Spleen (tissue), 11 donors: Measurements from ENCODE around the gene VTI1A. TPM values are rescaled to one million over a fixed set of nuclear protein-coding genes. Genes with fewer than 3 reads are reported as not detected.

Experiments
- DNase-seq: peaks from one replicate; pipeline ENCODE4 v3.0.0-alpha.2; 2020
- H3K27ac ChIP-seq, 8 donors: fragments of 200-600 bp; sonication (generic) in 7 of 8; 1 replicate in 4 of 8; 2 replicates in 4 of 8; pipeline versions ENCODE4 v1.5.0 to v1.8.0; 2016 to 2021; ENCODE audit warnings: inconsistent platforms in 4 of 8, mild to moderate bottlenecking in 4 of 8, moderate library complexity in 1 of 8
- H3K27me3 ChIP-seq, 7 donors: fragments of 200-600 bp; sonication (generic) in 6 of 7; replicated peaks in 1 of 7; 1 replicate in 4 of 7; 2 replicates in 3 of 7; pipeline versions ENCODE4 v1.5.0 to v1.8.0; 2016 to 2021; ENCODE audit warnings: inconsistent platforms in 3 of 7, mild to moderate bottlenecking in 1 of 7
- H3K36me3 ChIP-seq, 6 donors: fragments of 200-600 bp; sonication (generic) in 5 of 6; 1 replicate in 4 of 6; 2 replicates in 2 of 6; pipeline versions ENCODE4 v1.5.0 to v1.8.0; 2016 to 2021; ENCODE audit warnings: inconsistent platforms in 2 of 6
- H3K4me1 ChIP-seq, 6 donors: fragments of 200-600 bp; sonication (generic) in 5 of 6; 1 replicate in 3 of 6; 2 replicates in 3 of 6; pipeline versions ENCODE4 v1.5.0 to v1.8.0; 2016 to 2021; ENCODE audit warnings: inconsistent platforms in 3 of 6
- H3K4me3 ChIP-seq, 8 donors: fragments of 200-600 bp; sonication (generic) in 7 of 8; 1 replicate in 4 of 8; 2 replicates in 4 of 8; pipeline versions ENCODE4 v1.5.0 to v1.8.0; 2016 to 2021; ENCODE audit warnings: inconsistent platforms in 4 of 8, mild to moderate bottlenecking in 4 of 8, moderate library complexity in 2 of 8
- H3K9me3 ChIP-seq, 8 donors: fragments of 200-600 bp; sonication (generic) in 7 of 8; 1 replicate in 4 of 8; 2 replicates in 4 of 8; pipeline versions ENCODE4 v1.5.0 to v1.8.0; 2016 to 2021; ENCODE audit warnings: inconsistent platforms in 4 of 8
- CTCF ChIP-seq, 11 experiments: fragments of 200-600 bp in 7 of 11; fragments of 450-650 bp in 4 of 11; sonication (generic) in 4 of 11; IDR thresholded peaks in 8 of 11; conservative IDR thresholded peaks in 3 of 11; 1 replicate in 7 of 11; 2 replicates in 4 of 11; pipeline versions ENCODE4 v1.4.0 to v1.8.0; 2016 to 2021; ENCODE audit warnings: antibody characterized with exemption in 11 of 11, inconsistent platforms in 4 of 11, mild to moderate bottlenecking in 1 of 11
- POLR2A ChIP-seq, 3 donors: fragments of 450-650 bp; IDR thresholded peaks; one replicate each; pipeline ENCODE4 v1.5.1; 2017; ENCODE audit warnings: antibody characterized with exemption in 3 of 3, mild to moderate bottlenecking in 1 of 3
- POLR2AphosphoS5 ChIP-seq, 3 donors: sonication (generic); formaldehyde crosslinking; IDR thresholded peaks; one replicate each; pipeline ENCODE4 v1.5.1; 2017; ENCODE audit warnings: antibody characterized with exemption in 3 of 3
- WGBS, 5 donors: extraction: QIAGEN DNeasy Blood & Tissue Kit in 3 of 5; methylation state at CpG; one replicate each; pipeline versions ENCODE4 v1.1.5 to v1.1.7; 2013 to 2018; 5-methylcytosine and 5-hydroxymethylcytosine counted together
- intact Hi-C: fragments of 100-400 bp; cut with DNase I; formaldehyde crosslinking; loops from one replicate; pipeline ENCODE4 v1.15.0; 2023; ENCODE audit warnings: low total_unique reads
- polyA plus RNA-seq, 3 donors: library from polyadenylated mRNA; stranded (reverse); fragments of 200-250 nt; gene quantifications; one replicate each; pipeline ENCODE4 v1.2.1, GENCODE V29; 2013
- total RNA-seq, 7 donors: library from RNA; depleted of rRNA in 3 of 7; stranded (reverse); fragments of >200 nt in 3 of 7; fragmentation: NEBNext Ultra II Directional in 4 of 7; extraction: Animal tissue kit (Norgen Biotek cat#: 25700) in 4 of 7; gene quantifications; one replicate each; pipeline versions ENCODE4 v1.1.0 to v1.2.1, GENCODE V29; 2016 to 2021
- donor health status: healthy with polysubstance abuse.
- donor health status: DM: no; HTN: no; CAD: no; lungs with moderate emphysema.
- donor health status: DM: no; HTN: no; CAD: no.
- donor health status: Bipolar disorder and iron deficiency.
- donor health status: healthy.
- donor health status: DM: no; HTN: no; CAD: no.
- donor health status: DM: yes; HTN: yes; CAD: no.

VTI1A gene
- total and polyA plus RNA-seq, 10 donors, result 7.8 to 129 (median 56.2) TPM

- no peak for DNase-seq
- no peak overlapping the region for H3K27ac ChIP-seq
- intact Hi-C loops, result no loop called here
- no peak for TF ChIP-seq CTCF (IDR thresholded peaks at IDR 0.05 in 8 of 11, conservative IDR thresholded peaks at IDR 0.05 in 3 of 11)
- no peak for TF ChIP-seq POLR2AphosphoS5 (IDR thresholded peaks at IDR 0.05)
- TF ChIP-seq POLR2A (IDR thresholded peaks at IDR 0.05), result no peak
- 98 to 99% (median 98%) methylated on average over 5 of the region's 5 CpGs for WGBS, 5 donors
- H3K4me1 ChIP-seq, result no peaks in the 10 kb centered on the region
- no peaks in the 10 kb centered on the region for H3K9me3 ChIP-seq
- no peaks in the 10 kb centered on the region for H3K27me3 ChIP-seq
- no peak overlapping the region for H3K4me3 ChIP-seq
- H3K36me3 ChIP-seq, result peaks cover 0 to 57% (median 19%) of the 10 kb centered on the region in 6 donors
Measured at GRCh38 chr10:112672706-112673105, 225.7 kb downstream of the VTI1A start.

GRCh38 chr10:112675560-112676083 is 228.6 kb downstream of the VTI1A start:
- Histone ChIP-seq H3K36me3 (peaks cover 0 to 39% (median 4%) of the 10 kb centered on the region in 6 donors), H3K27ac (no peak overlapping the region), H3K4me1 (no peaks in the 10 kb centered on the region), H3K27me3 (no peaks in the 10 kb centered on the region), H3K4me3 (no peak overlapping the region), H3K9me3 (no peaks in the 10 kb centered on the region)
- TF ChIP-seq POLR2A (IDR thresholded peaks at IDR 0.05), result no peak
- no peak for TF ChIP-seq CTCF (IDR thresholded peaks at IDR 0.05 in 8 of 11, conservative IDR thresholded peaks at IDR 0.05 in 3 of 11)
- no peak for TF ChIP-seq POLR2AphosphoS5 (IDR thresholded peaks at IDR 0.05)
- 96 to 98% (median 97%) methylated on average over 10 of the region's 10 CpGs for WGBS, 5 donors
- DNase-seq, result no peak
- intact Hi-C loops, result no loop called here

GRCh38 chr10:112677689-112678088 is 230.7 kb downstream of the VTI1A start:
- H3K36me3 ChIP-seq, result peaks cover 0 to 40% (median 2%) of the 10 kb centered on the region in 6 donors
- H3K9me3 ChIP-seq, result no peaks in the 10 kb centered on the region
- H3K4me3 ChIP-seq, result no peak overlapping the region
- intact Hi-C loops, result no loop called here
- WGBS, 5 donors, result 89 to 93% (median 91%) methylated on average over 5 of the region's 5 CpGs
- DNase-seq, result no peak
- H3K27me3 ChIP-seq, result no peaks in the 10 kb centered on the region
- no peaks in the 10 kb centered on the region for H3K4me1 ChIP-seq
- H3K27ac ChIP-seq, result no peak overlapping the region
- TF ChIP-seq CTCF (IDR thresholded peaks at IDR 0.05 in 8 of 11, conservative IDR thresholded peaks at IDR 0.05 in 3 of 11), result no peak
- TF ChIP-seq POLR2AphosphoS5 (IDR thresholded peaks at IDR 0.05), result no peak
- TF ChIP-seq POLR2A (IDR thresholded peaks at IDR 0.05), result no peak

GRCh38 chr10:112678581-112678980 is 231.6 kb downstream of the VTI1A start:
- intact Hi-C loops, result no loop called here
- no peaks in the 10 kb centered on the region for H3K9me3 ChIP-seq
- TF ChIP-seq POLR2A (IDR thresholded peaks at IDR 0.05) (no peak), POLR2AphosphoS5 (IDR thresholded peaks at IDR 0.05) (no peak), CTCF (IDR thresholded peaks at IDR 0.05 in 8 of 11, conservative IDR thresholded peaks at IDR 0.05 in 3 of 11) (no peak)
- peaks cover 0 to 40% (median 2%) of the 10 kb centered on the region in 6 donors for H3K36me3 ChIP-seq
- no peaks in the 10 kb centered on the region for H3K4me1 ChIP-seq
- no peak overlapping the region for H3K27ac ChIP-seq
- no peaks in the 10 kb centered on the region for H3K27me3 ChIP-seq
- H3K4me3 ChIP-seq, result no peak overlapping the region
- 79 to 90% (median 84%) methylated on average over 7 of the region's 7 CpGs for WGBS, 5 donors
- DNase-seq, result no peak
